ENCODE data around the gene MTUS2.

Gene MTUS2

GRCh38 chr13:29239653-29240525 is 419.8 kb downstream of the MTUS2 start:
- no peak for DNase-seq (ENCODE audit: low read depth)

DNA sequence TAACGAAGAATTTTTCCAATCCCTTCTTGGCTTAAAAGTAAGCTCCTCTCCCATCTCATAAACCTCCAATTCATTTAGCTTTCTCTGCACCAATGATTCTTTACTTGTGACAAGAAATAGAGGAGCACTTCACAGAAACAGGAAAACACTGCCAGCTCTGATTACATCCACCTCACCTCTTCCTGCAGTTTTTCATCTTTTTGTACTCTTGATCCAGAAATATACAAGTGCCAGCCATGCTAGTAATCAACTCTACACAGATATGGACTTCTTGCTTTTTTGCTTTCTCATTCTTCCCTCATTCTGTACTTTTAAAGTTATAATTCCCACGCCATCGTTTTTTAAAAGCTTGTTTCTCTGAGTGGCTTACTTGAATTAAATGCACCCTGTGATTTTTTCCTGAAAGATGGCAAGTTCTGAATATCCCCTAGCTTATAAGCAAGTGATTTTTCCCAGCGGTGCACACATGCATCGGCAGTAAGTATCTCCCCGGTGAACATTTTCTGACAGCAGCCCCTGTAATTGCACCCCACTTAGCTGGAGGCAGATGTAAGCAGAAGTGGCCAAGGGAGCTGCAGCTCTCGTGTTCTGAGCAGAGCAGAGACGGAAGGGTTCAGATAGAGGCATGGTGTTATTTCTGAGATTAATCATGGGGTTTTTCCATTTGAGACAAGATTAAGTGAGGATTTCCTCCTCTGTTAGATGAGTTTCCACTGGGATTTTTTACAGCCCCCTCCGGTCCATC is 434.7 kb downstream of the MTUS2 start:
- no peak for DNase-seq (ENCODE audit: low read depth)

- no peak for DNase-seq (ENCODE audit: low read depth)
Measured at GRCh38 chr13:29255567-29255966, 435.4 kb downstream of the MTUS2 start.

- DNase-seq (ENCODE audit: low read depth): no peak
Measured at GRCh38 chr13:29260684-29261083, 440.5 kb downstream of the MTUS2 start.

DNA sequence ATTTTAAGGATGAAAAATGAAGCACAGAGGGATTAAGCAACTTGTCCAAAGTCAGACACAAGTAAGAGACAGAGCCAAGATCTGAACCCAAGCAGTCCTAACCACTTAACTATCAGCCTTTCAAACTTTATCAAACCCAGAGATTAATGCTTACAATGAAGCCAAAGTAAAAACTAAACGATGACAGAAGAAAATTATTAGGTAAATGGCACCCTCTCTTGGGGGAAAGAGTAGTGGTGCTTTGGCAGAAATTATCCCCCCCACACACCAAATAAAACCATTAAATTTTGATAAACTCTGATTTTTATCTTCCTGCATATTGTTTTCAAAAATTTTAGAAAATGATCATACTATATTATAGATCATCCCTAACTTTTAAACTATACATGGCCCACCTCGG is 446.1 kb downstream of the MTUS2 start:
- DNase-seq (ENCODE audit: low read depth): no peak

DNA sequence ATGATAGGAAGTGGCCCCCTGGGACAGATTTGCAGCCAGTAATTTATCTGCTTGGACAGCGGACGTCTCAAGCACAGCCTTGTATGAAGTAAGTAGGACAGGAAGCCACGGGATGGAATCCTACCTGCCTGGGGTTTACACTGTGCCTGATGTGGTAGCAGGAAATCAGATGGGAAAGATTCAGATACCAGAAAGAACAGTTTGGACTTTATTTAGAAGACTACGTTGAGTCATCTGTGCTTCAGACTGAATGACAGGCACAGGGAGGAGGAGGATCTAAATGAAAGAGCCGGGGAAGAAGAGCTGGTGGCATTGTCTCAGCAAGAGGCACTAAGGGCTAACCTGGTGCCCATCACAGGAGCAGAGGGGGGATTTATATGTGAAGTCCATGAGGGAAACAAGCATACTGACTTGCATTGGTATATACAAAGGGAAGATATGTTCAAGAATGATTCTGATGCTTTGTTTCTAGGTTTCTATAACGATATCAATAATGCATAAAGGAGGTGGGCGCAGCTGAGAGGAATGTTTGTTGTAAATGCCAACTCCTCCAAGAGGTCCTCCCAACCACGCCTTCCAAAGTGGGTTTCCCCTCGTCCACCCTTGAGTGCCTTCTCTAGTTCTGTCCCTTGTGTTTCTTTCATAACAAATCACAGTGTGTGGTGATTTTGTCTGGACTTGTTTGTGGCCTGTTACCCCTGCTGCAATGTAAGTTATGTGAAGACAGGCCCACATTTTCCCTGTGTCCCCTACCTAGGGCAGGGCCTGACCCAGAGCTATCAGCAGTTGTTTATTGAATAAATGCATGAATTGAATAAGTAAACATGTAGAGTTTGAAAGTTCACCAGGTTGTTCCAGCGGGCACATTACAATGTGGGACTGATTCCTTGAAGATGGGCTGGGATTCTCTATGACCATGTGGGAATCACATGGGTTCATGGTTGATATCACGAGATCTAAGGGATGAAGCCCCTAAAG is 446.9 kb downstream of the MTUS2 start:
- DNase-seq (ENCODE audit: low read depth): no peak

DNA sequence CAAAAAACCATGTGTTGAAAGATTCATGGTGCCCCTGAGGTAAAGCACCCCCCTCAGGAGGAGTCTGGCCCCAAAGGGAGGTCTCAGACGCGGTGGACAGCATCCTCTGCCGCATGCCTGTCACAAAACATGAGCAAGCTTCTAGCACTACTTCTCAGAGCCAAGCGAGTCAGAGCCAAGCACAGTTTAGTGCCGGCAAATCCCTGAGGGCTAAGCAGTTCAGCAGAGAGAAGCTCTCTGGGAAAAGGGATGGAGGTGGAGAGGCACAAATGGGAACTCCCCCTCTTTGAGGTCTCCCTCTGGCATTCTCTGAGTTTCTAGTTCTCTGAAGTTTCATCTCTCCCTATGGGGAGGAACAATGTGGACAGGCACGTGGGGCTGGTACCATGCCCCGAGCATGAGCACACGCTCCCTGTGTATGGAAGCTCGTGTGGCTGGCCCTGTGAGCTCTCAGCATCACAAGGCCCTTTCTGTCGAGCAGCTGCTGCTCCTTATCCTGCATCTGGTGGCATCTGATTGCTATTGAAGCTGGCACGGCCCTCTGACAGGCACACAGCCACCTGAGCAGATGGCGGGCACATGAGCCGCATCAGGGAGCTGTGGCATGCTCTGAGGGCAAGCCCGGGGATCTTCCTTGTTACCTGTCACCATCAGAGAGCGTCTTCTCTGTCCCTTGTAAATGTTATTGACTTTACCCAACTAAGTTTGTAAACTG is 450.3 kb downstream of the MTUS2 start:
- no peak for DNase-seq (ENCODE audit: low read depth)

- no peak for DNase-seq (ENCODE audit: low read depth)
Measured at GRCh38 chr13:29271606-29272005, 451.5 kb downstream of the MTUS2 start.

- DNase-seq (ENCODE audit: low read depth): no peak
Measured at GRCh38 chr13:29279356-29280254, 459.5 kb downstream of the MTUS2 start.

- no peak for DNase-seq (ENCODE audit: low read depth)
Measured at GRCh38 chr13:29281932-29282495, 461.9 kb downstream of the MTUS2 start.

- DNase-seq (ENCODE audit: low read depth): no peak
Measured at GRCh38 chr13:29284726-29285125, 464.6 kb downstream of the MTUS2 start.

DNA sequence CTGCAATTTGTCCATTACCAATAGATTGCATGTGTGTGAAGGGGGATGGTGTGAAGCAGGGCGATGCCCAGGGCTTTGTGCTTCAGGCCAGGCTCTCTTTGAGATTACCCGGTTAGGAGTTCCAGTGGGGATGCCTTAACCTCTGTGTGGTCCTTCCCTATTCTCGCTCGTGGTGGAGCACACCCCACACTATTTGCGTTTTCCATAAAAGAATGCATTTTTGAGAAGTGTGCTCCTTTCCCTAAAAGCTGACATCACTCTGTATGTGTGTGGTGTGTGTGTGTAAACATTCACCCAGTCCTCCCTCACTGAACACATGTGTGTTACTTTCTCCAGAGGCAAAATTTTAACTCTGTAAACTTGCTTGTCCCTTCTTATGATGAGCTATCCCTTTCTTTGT is 467.1 kb downstream of the MTUS2 start:
- DNase-seq (ENCODE audit: low read depth): no peak

DNA sequence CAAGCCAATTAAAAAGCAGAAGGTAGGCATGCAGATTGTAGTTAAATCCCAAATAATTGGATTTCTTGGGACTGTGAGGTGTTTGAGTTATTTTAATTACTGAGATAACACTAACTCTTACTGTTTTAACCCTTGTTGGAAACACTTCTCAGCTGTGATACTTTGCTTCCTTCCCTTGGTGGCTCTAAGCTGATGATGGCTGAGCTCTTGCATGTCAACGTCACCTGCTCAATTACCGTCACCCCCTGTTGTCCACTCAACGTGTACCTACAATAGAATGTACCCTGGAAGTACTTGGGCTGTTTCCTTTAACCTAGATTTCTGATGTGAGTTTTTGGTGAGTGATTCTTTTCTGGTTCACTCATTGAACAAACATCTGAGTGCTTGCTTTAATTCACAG is 471.9 kb downstream of the MTUS2 start:
- no peak for DNase-seq (ENCODE audit: low read depth)

GRCh38 chr13:29294821-29295220 is 474.7 kb downstream of the MTUS2 start:
- no peak for DNase-seq (ENCODE audit: low read depth)

DNA sequence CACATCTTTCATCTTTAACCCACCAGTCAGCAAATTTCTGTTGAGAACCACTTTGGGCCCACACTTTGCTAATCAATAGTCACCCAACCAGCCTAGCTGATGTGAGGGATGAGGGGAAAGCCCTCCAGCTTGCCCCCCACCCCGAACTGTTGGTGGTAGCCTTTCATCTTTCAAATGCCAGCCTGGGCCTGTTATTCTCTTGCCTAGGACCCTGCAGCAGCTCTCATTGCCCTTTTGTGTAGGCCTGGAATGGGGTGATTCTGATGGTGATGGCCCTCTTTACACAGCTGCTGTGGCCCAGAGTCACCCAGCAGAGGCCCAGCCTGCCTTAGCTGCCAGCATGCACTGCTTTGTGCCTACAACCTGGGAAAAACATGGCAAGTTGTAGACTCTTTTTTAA is 480.9 kb downstream of the MTUS2 start:
- DNase-seq (ENCODE audit: low read depth): no peak

DNA sequence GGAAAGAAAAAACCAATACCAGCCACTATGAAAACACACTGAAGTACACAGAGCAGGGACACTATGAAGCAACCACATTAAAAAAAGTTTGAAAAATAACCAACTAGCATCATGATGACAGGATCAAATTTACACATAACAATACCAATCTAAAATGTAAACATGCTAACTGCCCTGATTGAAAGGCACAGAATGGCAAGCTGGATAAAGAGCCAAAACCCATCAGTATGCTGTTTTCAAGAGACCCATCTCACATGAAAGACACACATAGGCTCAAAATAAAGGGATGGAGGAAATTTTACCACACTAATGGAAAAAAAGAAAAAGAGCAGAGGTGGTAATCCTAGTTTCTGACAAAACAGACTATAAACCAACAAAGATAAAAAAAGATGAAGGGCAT is 484.0 kb downstream of the MTUS2 start:
- no peak for DNase-seq (ENCODE audit: low read depth)

DNA sequence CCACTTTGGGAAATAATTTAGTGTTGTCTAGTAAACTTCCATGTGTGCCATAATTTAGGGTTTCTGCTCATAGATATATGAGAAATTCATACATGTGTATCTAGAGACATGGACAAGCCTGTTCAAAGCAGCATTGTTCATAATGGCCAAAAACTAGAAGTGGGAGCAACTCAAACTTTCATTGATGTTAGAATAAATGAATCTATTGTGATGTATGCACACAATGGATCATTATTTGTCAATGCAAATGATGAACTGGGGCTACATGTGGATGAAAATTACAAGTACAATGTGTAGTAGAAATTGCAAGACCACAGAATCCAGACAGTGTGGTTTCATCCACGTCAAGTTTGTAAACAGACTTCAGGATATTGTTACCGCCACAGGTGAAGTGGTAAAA is 490.7 kb downstream of the MTUS2 start:
- DNase-seq (ENCODE audit: low read depth): no peak

DNA sequence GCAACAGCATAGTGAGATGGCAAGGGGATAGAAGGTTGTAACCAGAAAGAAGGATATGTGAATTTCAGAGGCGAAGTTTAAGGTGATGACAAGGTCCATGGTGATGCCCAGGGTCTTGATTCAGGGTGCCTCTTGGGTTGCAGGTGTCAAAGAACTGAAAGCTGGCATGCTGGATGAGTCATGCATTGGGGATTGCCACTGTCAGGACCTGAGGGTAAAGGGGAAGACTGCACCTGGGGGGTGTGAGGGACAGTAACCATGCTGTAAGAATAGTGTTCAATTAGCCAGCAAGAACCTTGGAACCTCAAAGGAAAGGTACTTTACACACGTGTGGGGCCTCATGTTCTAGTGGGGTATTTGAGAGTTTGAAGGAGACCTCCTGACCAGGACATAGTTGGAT is 495.7 kb downstream of the MTUS2 start:
- no peak for DNase-seq (ENCODE audit: low read depth)

DNA sequence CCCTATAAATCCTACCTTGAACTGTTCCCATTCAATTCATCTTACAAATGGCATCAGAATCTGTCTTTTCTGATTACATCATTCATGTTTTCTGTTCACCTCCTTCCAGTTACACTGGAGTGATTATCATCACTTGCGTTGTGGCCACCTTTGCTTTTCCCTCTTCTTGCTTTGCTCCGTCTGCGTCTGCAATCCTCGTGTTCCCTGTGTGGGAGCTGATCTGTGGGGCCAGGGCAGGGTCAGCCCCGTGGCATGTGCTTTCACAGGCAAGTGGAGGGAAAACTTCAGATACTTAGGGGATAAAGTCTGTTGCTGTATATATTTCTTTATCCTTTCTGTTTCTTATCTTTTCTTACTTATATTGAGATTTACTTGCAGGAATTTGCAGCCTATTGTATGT is 497.7 kb downstream of the MTUS2 start:
- DNase-seq (ENCODE audit: low read depth): no peak

DNA sequence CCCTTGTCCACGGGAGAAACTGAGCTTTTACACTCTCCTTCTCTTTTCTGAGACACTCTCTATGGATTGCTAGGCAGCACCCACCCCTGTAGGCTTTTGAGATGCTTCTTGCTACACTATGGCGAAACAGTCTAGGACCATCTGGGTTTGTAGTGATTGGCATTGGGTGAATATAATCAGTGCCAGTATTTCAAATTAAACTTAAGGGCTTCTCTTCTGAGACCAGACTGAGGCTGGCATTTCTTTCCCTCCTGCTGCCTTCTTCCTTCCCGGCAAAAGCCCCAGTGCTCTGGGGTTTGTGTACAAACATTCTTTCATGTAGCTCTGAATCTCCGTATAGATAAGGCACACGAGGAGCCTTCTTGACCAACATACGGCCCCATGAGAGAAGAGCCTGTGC is 498.6 kb downstream of the MTUS2 start:
- DNase-seq (ENCODE audit: low read depth): no peak
